SK-N-MC (cell line): Measurements from ENCODE around the gene PRRC2B.

Experiments used
- EZH2 ChIP-seq: fragments of 200-600 bp; sonication (generic); IDR thresholded peaks from one replicate; pipeline ENCODE4 v1.6.1; 2017; ENCODE audit warnings: antibody characterized with exemption
- POLR2AphosphoS5 ChIP-seq: IDR thresholded peaks from 2 replicates; pipeline ENCODE4 v1.6.1; 2012; ENCODE audit warnings: mild to moderate bottlenecking, low read depth, low read length, borderline replicate concordance

DNA sequence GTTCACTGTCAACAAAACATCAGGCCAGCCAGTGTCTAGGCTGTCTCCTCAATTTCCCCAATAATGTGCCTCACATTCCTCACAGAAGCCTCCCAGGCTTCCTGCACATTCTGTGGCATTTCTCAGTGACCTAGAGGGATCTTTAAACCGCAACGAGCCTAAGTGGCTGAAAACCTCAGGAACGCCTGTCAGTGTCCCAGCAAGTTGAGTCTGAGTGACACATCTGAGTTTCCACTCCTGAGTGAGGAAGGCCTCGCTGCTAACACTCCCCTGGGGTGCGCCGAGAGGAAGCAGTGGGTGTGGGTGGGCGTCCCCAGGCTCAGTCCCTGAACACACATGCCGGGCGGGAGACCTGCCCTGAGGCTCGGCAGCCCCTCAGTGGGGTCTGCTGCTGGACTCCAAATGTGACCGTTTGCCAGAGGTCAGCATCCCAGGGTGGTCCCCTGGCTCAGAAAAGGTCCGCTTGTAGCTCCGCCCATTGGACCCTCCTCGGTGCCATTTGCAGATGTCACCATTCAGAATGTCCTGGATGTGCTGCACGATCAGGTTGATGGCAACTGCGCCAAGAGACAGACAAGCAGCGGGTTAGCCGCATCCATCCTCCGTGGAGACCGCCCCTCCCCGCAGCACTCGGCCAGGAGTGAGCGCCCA, 130.9 kb downstream of the PRRC2B start:
- TF ChIP-seq EZH2 = no peak
- TF ChIP-seq POLR2AphosphoS5 = no peak
